Gastroesophageal sphincter (tissue), 4 donors: Measurements from ENCODE around the gene ANO2. TPM values are rescaled to one million over a fixed set of nuclear protein-coding genes. Genes with fewer than 3 reads are reported as not detected.

Source experiments
- ATAC-seq: fragments of 150-250 bp; one replicate; pipeline ENCODE4 v1.9.1; 2016; ENCODE audit warnings: mild to moderate bottlenecking, moderate library complexity
- H3K27ac ChIP-seq, 4 donors: fragments of 200-600 bp; sonication (generic) in 3 of 4; 1 replicate in 3 of 4; 2 replicates in 1 of 4; pipeline ENCODE4 v1.5.1; 2016 to 2019
- H3K27me3 ChIP-seq: fragments of 200-600 bp; sonication (generic); one replicate; pipeline ENCODE4 v1.5.1; 2019
- H3K36me3 ChIP-seq, 2 donors: fragments of 200-600 bp; sonication (generic); one replicate each; pipeline ENCODE4 v1.5.1; 2019; ENCODE audit warnings: control low read depth in 1 of 2
- H3K4me1 ChIP-seq, 3 donors: fragments of 200-600 bp; sonication (generic); 1 replicate in 2 of 3; 2 replicates in 1 of 3; pipeline ENCODE4 v1.5.1; 2016 to 2019; ENCODE audit warnings: control low read depth in 2 of 3
- H3K4me3 ChIP-seq, 2 donors: fragments of 200-600 bp; sonication (generic); one replicate each; pipeline ENCODE4 v1.5.1; 2019; ENCODE audit warnings: mild to moderate bottlenecking in 1 of 2, moderate library complexity in 1 of 2
- H3K9me3 ChIP-seq, 3 donors: fragments of 200-600 bp; sonication (generic); one replicate each; pipeline ENCODE4 v1.5.1; 2017 to 2019; ENCODE audit warnings: control low read depth in 2 of 3
- EP300 ChIP-seq: sonication (generic); formaldehyde crosslinking; IDR thresholded peaks from one replicate; pipeline ENCODE4 v1.6.1; 2017; ENCODE audit warnings: antibody characterized with exemption, mild to moderate bottlenecking
- POLR2A ChIP-seq, 2 donors: fragments of 450-650 bp; IDR thresholded peaks; one replicate each; pipeline ENCODE4 v1.6.1; 2017; ENCODE audit warnings: antibody characterized with exemption in 2 of 2, mild to moderate bottlenecking in 2 of 2, moderate library complexity in 1 of 2
- POLR2AphosphoS5 ChIP-seq: sonication (generic); formaldehyde crosslinking; IDR thresholded peaks from one replicate; pipeline ENCODE4 v1.6.1; 2017; ENCODE audit warnings: antibody characterized with exemption
- WGBS, 2 donors: methylation state at CpG; one replicate each; pipeline ENCODE4 v1.1.5; 2018; ENCODE audit warnings: low coverage in 1 of 2; 5-methylcytosine and 5-hydroxymethylcytosine counted together
- total RNA-seq, 4 donors: library from RNA; depleted of rRNA; stranded (reverse); fragments of >200 nt; gene quantifications; one replicate each; pipeline ENCODE4 v1.1.0, GENCODE V29; 2016
- TF ChIP-seq, protein P1 (sequence below), 4 experiments: fragments of 200-600 bp in 2 of 4; fragments of 450-650 bp in 2 of 4; sonication (generic) in 1 of 4; IDR thresholded peaks; one replicate each; pipeline ENCODE4 v1.5.1; 2017 to 2019; ENCODE audit warnings: antibody characterized with exemption in 4 of 4, mild to moderate bottlenecking in 2 of 4, moderate library complexity in 2 of 4

The ANO2 gene
- total RNA-seq, 4 donors from 2014 or later: 3.1 to 10.9 (median 6.7) TPM

DNA sequence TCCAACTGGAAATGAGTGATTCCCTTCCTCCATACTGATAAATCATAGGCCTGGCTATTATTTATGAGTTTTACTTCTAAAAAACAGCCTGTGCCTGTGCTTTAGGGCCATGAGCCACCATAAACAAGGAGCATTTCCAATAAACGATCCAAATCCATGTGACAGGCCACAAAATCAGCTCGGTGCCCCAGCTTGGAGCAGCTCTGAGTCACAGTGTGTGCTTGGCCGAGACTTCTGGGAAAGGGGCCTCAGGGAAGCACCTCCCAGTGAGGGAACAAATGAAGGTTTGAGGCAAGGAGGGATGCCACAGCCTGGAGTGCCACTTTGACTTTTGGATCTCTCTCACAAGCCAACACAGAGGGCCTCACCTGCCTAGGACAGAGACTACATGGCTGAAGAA, 322.8 kb downstream of the ANO2 start:
- no peak overlapping the region for H3K4me3 ChIP-seq
- WGBS, 2 donors: 67% methylated on average over 3 of the region's 3 CpGs; no CpG with 5 or more reads in 1 of the 2 donors

DNA sequence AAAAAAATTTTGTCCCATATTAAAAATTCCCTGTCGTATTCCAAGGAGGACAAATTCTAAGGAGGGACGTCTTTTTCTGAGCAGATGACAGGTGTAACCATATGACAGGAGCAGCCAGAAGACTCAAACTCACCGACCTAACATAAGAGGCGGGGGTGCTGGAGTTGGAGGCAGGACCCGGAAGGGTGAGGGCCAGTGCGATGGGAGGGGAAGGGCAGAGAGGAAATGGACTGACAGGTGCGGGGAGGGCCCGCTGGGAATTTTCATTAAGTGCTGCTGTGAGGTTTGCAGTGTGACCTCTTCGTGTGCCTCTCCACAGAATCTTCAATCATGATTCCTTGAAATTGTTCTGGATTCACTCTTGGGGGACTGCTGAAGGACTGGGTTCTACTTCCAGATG, 323.7 kb downstream of the ANO2 start:
- H3K27ac ChIP-seq: no peak overlapping the region
- TF ChIP-seq EP300 (no peak), POLR2A (IDR thresholded peaks at IDR 0.05) (no peak), POLR2AphosphoS5 (no peak)
- TF ChIP-seq, protein P1, sequence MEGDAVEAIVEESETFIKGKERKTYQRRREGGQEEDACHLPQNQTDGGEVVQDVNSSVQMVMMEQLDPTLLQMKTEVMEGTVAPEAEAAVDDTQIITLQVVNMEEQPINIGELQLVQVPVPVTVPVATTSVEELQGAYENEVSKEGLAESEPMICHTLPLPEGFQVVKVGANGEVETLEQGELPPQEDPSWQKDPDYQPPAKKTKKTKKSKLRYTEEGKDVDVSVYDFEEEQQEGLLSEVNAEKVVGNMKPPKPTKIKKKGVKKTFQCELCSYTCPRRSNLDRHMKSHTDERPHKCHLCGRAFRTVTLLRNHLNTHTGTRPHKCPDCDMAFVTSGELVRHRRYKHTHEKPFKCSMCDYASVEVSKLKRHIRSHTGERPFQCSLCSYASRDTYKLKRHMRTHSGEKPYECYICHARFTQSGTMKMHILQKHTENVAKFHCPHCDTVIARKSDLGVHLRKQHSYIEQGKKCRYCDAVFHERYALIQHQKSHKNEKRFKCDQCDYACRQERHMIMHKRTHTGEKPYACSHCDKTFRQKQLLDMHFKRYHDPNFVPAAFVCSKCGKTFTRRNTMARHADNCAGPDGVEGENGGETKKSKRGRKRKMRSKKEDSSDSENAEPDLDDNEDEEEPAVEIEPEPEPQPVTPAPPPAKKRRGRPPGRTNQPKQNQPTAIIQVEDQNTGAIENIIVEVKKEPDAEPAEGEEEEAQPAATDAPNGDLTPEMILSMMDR (IDR thresholded peaks at IDR 0.05): no peak
- H3K27me3 ChIP-seq: no peaks in the 10 kb centered on the region
- 75 to 90% methylated on average over 6 to 9 of the region's 9 CpGs for WGBS, 2 donors
- H3K4me3 ChIP-seq: no peak overlapping the region
- ATAC-seq: no peak
- no peaks in the 10 kb centered on the region for H3K36me3 ChIP-seq
- no peaks in the 10 kb centered on the region for H3K9me3 ChIP-seq
- H3K4me1 ChIP-seq: peaks cover 0 to 31% (median 14%) of the 10 kb centered on the region in 3 donors

More for the DNA sequence above, 322.8 kb downstream of the ANO2 start:
- TF ChIP-seq EP300 (no peak), POLR2AphosphoS5 (no peak), POLR2A (IDR thresholded peaks at IDR 0.05) (no peak)
- TF ChIP-seq, protein P1 (IDR thresholded peaks at IDR 0.05): no peak
- Histone ChIP-seq H3K36me3 (no peaks in the 10 kb centered on the region), H3K27me3 (no peaks in the 10 kb centered on the region), H3K27ac (no peak overlapping the region), H3K9me3 (no peaks in the 10 kb centered on the region), H3K4me1 (peaks cover 0 to 31% (median 14%) of the 10 kb centered on the region in 3 donors)
- ATAC-seq: no peak

- Histone ChIP-seq H3K4me1 (peaks cover 0 to 31% (median 14%) of the 10 kb centered on the region in 3 donors), H3K27ac (no peak overlapping the region), H3K27me3 (no peaks in the 10 kb centered on the region), H3K9me3 (no peaks in the 10 kb centered on the region), H3K36me3 (no peaks in the 10 kb centered on the region), H3K4me3 (no peak overlapping the region)
- 100% methylated on average over 1 of the region's 7 CpGs; no CpG with 5 or more reads in 1 of the 2 donors for WGBS, 2 donors
- ATAC-seq: no peak
- TF ChIP-seq, protein P1 (IDR thresholded peaks at IDR 0.05): no peak
Observed at GRCh38 chr12:5620896-5621295, 324.2 kb downstream of the ANO2 start.

DNA sequence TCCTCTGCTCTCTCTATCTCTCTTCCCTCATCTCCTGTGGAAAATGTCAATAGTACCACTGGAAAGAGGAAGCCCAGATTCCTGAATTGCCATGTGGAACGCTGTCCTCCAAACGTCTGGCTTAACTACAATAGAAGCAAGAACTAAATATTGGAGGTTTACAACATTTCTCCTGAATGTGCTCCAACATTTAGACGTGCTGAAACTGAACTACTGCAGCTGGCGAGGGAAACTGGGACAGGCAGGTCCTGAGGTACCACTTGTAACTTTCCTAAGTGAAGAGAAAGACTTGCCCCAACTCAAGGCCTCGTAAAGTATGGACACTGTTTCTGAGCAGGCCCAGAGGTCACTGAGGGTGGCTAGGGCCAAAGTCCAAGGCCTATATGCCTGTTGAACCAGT, 325.4 kb downstream of the ANO2 start:
- TF ChIP-seq, protein P1 (IDR thresholded peaks at IDR 0.05): no peak
- TF ChIP-seq POLR2AphosphoS5 (no peak), POLR2A (IDR thresholded peaks at IDR 0.05) (no peak), EP300 (no peak)
- H3K27me3 ChIP-seq: no peaks in the 10 kb centered on the region
- WGBS, 2 donors: 25% methylated on average over 5 of the region's 5 CpGs; no CpG with 5 or more reads in 1 of the 2 donors
- H3K4me1 ChIP-seq: peaks cover 0 to 31% (median 14%) of the 10 kb centered on the region in 3 donors
- no peaks in the 10 kb centered on the region for H3K36me3 ChIP-seq
- no peak overlapping the region for H3K4me3 ChIP-seq
- H3K9me3 ChIP-seq: no peaks in the 10 kb centered on the region
- H3K27ac ChIP-seq: peak overlapping the region in 2 of 4 donors; percentile 30 to 49
- ATAC-seq: peak; percentile 43

DNA sequence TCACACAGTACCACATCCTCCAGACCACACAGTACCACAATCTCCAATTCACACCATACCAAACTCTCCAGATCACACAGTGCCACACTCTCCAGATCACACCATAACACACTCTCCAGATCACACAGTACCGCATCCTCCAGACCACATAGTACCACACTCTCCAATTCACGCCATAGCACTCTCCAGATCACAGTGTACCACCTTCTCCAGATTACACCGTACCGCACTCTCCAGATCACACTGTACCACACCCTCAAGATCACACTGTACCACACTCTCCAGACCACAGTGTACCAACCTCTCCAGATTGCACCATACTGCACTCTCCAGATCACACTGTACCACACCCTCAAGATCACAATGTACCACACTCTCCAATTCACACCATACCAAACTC, 328.2 kb downstream of the ANO2 start:
- Histone ChIP-seq H3K4me3 (no peak overlapping the region), H3K27ac (no peak overlapping the region), H3K36me3 (no peaks in the 10 kb centered on the region), H3K9me3 (no peaks in the 10 kb centered on the region), H3K4me1 (peaks cover 0 to 31% (median 14%) of the 10 kb centered on the region in 3 donors), H3K27me3 (no peaks in the 10 kb centered on the region)
- no peak for ATAC-seq
- WGBS, 2 donors: 92 to 94% methylated on average over 2 to 4 of the region's 4 CpGs
- no peak for TF ChIP-seq POLR2A (IDR thresholded peaks at IDR 0.05)
- TF ChIP-seq, protein P1 (IDR thresholded peaks at IDR 0.05): no peak
- no peak for TF ChIP-seq EP300
- no peak for TF ChIP-seq POLR2AphosphoS5
